Gastroesophageal sphincter (tissue), 4 donors: ENCODE measurements around the gene ERBB4. TPM values are rescaled to one million over a fixed set of nuclear protein-coding genes. Genes with fewer than 3 reads are reported as not detected.

Experiments used
- ATAC-seq: fragments of 150-250 bp; one replicate; pipeline ENCODE4 v1.9.1; 2016; ENCODE audit warnings: mild to moderate bottlenecking, moderate library complexity
- H3K27ac ChIP-seq, 4 donors: fragments of 200-600 bp; sonication (generic) in 3 of 4; 1 replicate in 3 of 4; 2 replicates in 1 of 4; pipeline ENCODE4 v1.5.1; 2016 to 2019
- H3K27me3 ChIP-seq: fragments of 200-600 bp; sonication (generic); one replicate; pipeline ENCODE4 v1.5.1; 2019
- H3K36me3 ChIP-seq, 2 donors: fragments of 200-600 bp; sonication (generic); one replicate each; pipeline ENCODE4 v1.5.1; 2019; ENCODE audit warnings: control low read depth in 1 of 2
- H3K4me1 ChIP-seq, 3 donors: fragments of 200-600 bp; sonication (generic); 1 replicate in 2 of 3; 2 replicates in 1 of 3; pipeline ENCODE4 v1.5.1; 2016 to 2019; ENCODE audit warnings: control low read depth in 2 of 3
- H3K4me3 ChIP-seq, 2 donors: fragments of 200-600 bp; sonication (generic); one replicate each; pipeline ENCODE4 v1.5.1; 2019; ENCODE audit warnings: mild to moderate bottlenecking in 1 of 2, moderate library complexity in 1 of 2
- H3K9me3 ChIP-seq, 3 donors: fragments of 200-600 bp; sonication (generic); one replicate each; pipeline ENCODE4 v1.5.1; 2017 to 2019; ENCODE audit warnings: control low read depth in 2 of 3
- CTCF ChIP-seq, 4 experiments: fragments of 200-600 bp in 2 of 4; fragments of 450-650 bp in 2 of 4; sonication (generic) in 1 of 4; IDR thresholded peaks; one replicate each; pipeline ENCODE4 v1.5.1; 2017 to 2019; ENCODE audit warnings: antibody characterized with exemption in 4 of 4, mild to moderate bottlenecking in 2 of 4, moderate library complexity in 2 of 4
- EP300 ChIP-seq: sonication (generic); formaldehyde crosslinking; IDR thresholded peaks from one replicate; pipeline ENCODE4 v1.6.1; 2017; ENCODE audit warnings: antibody characterized with exemption, mild to moderate bottlenecking
- POLR2A ChIP-seq, 2 donors: fragments of 450-650 bp; IDR thresholded peaks; one replicate each; pipeline ENCODE4 v1.6.1; 2017; ENCODE audit warnings: antibody characterized with exemption in 2 of 2, mild to moderate bottlenecking in 2 of 2, moderate library complexity in 1 of 2
- POLR2AphosphoS5 ChIP-seq: sonication (generic); formaldehyde crosslinking; IDR thresholded peaks from one replicate; pipeline ENCODE4 v1.6.1; 2017; ENCODE audit warnings: antibody characterized with exemption
- WGBS, 2 donors: methylation state at CpG; one replicate each; pipeline ENCODE4 v1.1.5; 2018; ENCODE audit warnings: low coverage in 1 of 2; 5-methylcytosine and 5-hydroxymethylcytosine counted together
- total RNA-seq, 4 donors: library from RNA; depleted of rRNA; stranded (reverse); fragments of >200 nt; gene quantifications; one replicate each; pipeline ENCODE4 v1.1.0, GENCODE V29; 2016

The ERBB4 gene
- total RNA-seq, 4 donors from 2014 or later: 0.16 to 0.92 (median 0.50) TPM

GRCh38 chr2:212064318-212064717, 474.3 kb downstream of the ERBB4 start:
- WGBS, 2 donors: 70% methylated on average over 2 of the region's 2 CpGs
- ATAC-seq: no peak
- Histone ChIP-seq H3K36me3 (no peaks in the 10 kb centered on the region), H3K9me3 (peaks cover 0 to 5% (median 0%) of the 10 kb centered on the region in 3 donors), H3K27me3 (no peaks in the 10 kb centered on the region), H3K4me1 (no peaks in the 10 kb centered on the region), H3K4me3 (no peak overlapping the region), H3K27ac (no peak overlapping the region)
- no peak for TF ChIP-seq CTCF (IDR thresholded peaks at IDR 0.05)
- no peak for TF ChIP-seq POLR2AphosphoS5
- TF ChIP-seq EP300: no peak

GRCh38 chr2:212052412-212053159, 486.0 kb downstream of the ERBB4 start:
- 60% methylated on average over 1 to 4 of the region's 4 CpGs for WGBS, 2 donors
- Histone ChIP-seq H3K27ac (no peak overlapping the region), H3K4me3 (no peak overlapping the region), H3K4me1 (no peaks in the 10 kb centered on the region), H3K27me3 (no peaks in the 10 kb centered on the region), H3K36me3 (no peaks in the 10 kb centered on the region), H3K9me3 (peaks cover 0 to 43% (median 0%) of the 10 kb centered on the region in 3 donors)
- no peak for TF ChIP-seq EP300
- no peak for TF ChIP-seq CTCF (IDR thresholded peaks at IDR 0.05)
- TF ChIP-seq POLR2AphosphoS5: no peak
- TF ChIP-seq POLR2A (IDR thresholded peaks at IDR 0.05): no peak
- ATAC-seq: no peak

GRCh38 chr2:212050871-212051270, 487.7 kb downstream of the ERBB4 start:
- Histone ChIP-seq H3K9me3 (peaks cover 0 to 37% (median 0%) of the 10 kb centered on the region in 3 donors), H3K36me3 (no peaks in the 10 kb centered on the region), H3K27ac (no peak overlapping the region), H3K27me3 (no peaks in the 10 kb centered on the region), H3K4me1 (no peaks in the 10 kb centered on the region), H3K4me3 (no peak overlapping the region)
- no peak for ATAC-seq
- TF ChIP-seq POLR2A (IDR thresholded peaks at IDR 0.05) (no peak), CTCF (IDR thresholded peaks at IDR 0.05) (no peak)
- WGBS, 2 donors: 22 to 44% methylated on average over 2 of the region's 2 CpGs

- TF ChIP-seq POLR2A (IDR thresholded peaks at IDR 0.05): no peak
- WGBS, 2 donors: 65 to 90% methylated on average over 2 of the region's 2 CpGs
- H3K27me3 ChIP-seq: no peaks in the 10 kb centered on the region
- H3K4me3 ChIP-seq: no peak overlapping the region
- no peak overlapping the region for H3K27ac ChIP-seq
- H3K36me3 ChIP-seq: no peaks in the 10 kb centered on the region
- no peaks in the 10 kb centered on the region for H3K9me3 ChIP-seq
- ATAC-seq: no peak
- no peaks in the 10 kb centered on the region for H3K4me1 ChIP-seq
These were observed 496.0 kb downstream of the ERBB4 start for GRCh38 chr2:212042562-212042961.

- ATAC-seq: no peak
- Histone ChIP-seq H3K4me1 (no peaks in the 10 kb centered on the region), H3K36me3 (no peaks in the 10 kb centered on the region), H3K9me3 (no peaks in the 10 kb centered on the region), H3K27me3 (no peaks in the 10 kb centered on the region), H3K27ac (no peak overlapping the region), H3K4me3 (no peak overlapping the region)
- TF ChIP-seq EP300 (no peak), POLR2AphosphoS5 (no peak), CTCF (IDR thresholded peaks at IDR 0.05) (no peak), POLR2A (IDR thresholded peaks at IDR 0.05) (no peak)
These were observed 501.5 kb downstream of the ERBB4 start for GRCh38 chr2:212037062-212037461.
